ENCODE measurements around the gene SPRED1. TPM values are rescaled to one million over a fixed set of nuclear protein-coding genes. Genes with fewer than 3 reads are reported as not detected.

SPRED1 gene
- polyA plus RNA-seq, 1 experiment, result 15.1 TPM

GRCh38 chr15:38243278-38244055 is 9.2 kb upstream of the SPRED1 start:
- H3K9me3 ChIP-seq (ENCODE audit: control insufficient read depth, insufficient read depth, low read length), result no peaks in the 10 kb centered on the region
- H3K4me3 ChIP-seq (ENCODE audit: low read depth, low read length), result no peak overlapping the region
- POLR2A ChIA-PET, result no interaction called here

DNA sequence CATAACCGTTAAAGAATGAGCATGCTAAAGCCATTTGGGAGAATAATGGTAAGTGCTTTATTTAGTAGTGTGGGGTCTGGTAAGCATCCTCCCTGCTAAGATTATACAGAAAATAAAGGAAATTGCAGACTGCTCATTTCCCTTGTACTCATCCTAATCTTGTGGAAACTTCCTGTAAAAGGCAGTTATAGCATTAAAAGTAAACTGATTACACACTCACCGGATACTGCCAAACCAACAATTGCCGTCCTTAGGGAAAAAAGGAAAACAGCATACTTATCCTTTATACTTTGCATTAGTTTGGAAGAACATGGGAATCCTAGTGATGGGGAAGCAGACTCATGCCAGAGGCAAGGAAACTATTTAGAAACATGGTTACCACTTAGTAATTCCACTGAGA is 5.3 kb upstream of the SPRED1 start:
- ChIA-PET CTCF (no interaction called here), POLR2A (no interaction called here)
- H3K4me3 ChIP-seq (ENCODE audit: low read depth, low read length), result no peak overlapping the region
- no peak for TF ChIP-seq CTCF (IDR thresholded peaks at IDR 0.05; ENCODE audit: low read depth, low read length)
- no peaks in the 10 kb centered on the region for H3K27me3 ChIP-seq (ENCODE audit: control insufficient read depth, insufficient read depth, low read length)
- H3K9me3 ChIP-seq (ENCODE audit: control insufficient read depth, insufficient read depth, low read length), result no peaks in the 10 kb centered on the region
- H3K27ac ChIP-seq (ENCODE audit: low read depth, low read length), result no peak overlapping the region
- DNase-seq (ENCODE audit: low read depth, low spot score), result no peak

More at GRCh38 chr15:38243278-38244055, 9.2 kb upstream of the SPRED1 start:
- H3K27ac ChIP-seq (ENCODE audit: low read depth, low read length), result no peak overlapping the region
- no peaks in the 10 kb centered on the region for H3K27me3 ChIP-seq (ENCODE audit: control insufficient read depth, insufficient read depth, low read length)
- no peak for DNase-seq (ENCODE audit: low read depth, low spot score)
- TF ChIP-seq CTCF (IDR thresholded peaks at IDR 0.05; ENCODE audit: low read depth, low read length), result no peak
- CTCF ChIA-PET, result no interaction called here

- peak overlapping the region; percentile 93 for H3K4me3 ChIP-seq (ENCODE audit: low read depth, low read length)
- peak overlapping the region; percentile 33 for H3K27ac ChIP-seq (ENCODE audit: low read depth, low read length)
- no peaks in the 10 kb centered on the region for H3K27me3 ChIP-seq (ENCODE audit: control insufficient read depth, insufficient read depth, low read length)
- H3K9me3 ChIP-seq (ENCODE audit: control insufficient read depth, insufficient read depth, low read length), result no peaks in the 10 kb centered on the region; the same call in 1 of the 2 replicates
- CTCF ChIA-PET, result interaction anchor here (0.8 to 3.9 kb wide), 3 partner anchors 95 to 258 kb away, joined by 3 to 20 read pairs (median 7); no protein-coding TSS in a partner anchor
- no peak for DNase-seq (ENCODE audit: low read depth, low spot score)
- no peak for TF ChIP-seq CTCF (IDR thresholded peaks at IDR 0.05; ENCODE audit: low read depth, low read length)
- POLR2A ChIA-PET, result interaction anchor here (0.5 to 2.3 kb wide), 6 partner anchors 13 to 1145 kb away, joined by 3 to 11 read pairs (median 3); no protein-coding TSS in a partner anchor
Observed at GRCh38 chr15:38253351-38253781, 730 bp downstream of the SPRED1 start.

GRCh38 chr15:38254051-38254883 is 1.6 kb downstream of the SPRED1 start:
- POLR2A ChIA-PET, result interaction anchor here (0.5 to 1.4 kb wide), 4 partner anchors 84 to 185 kb away, joined by 3 to 7 read pairs (median 4); no protein-coding TSS in a partner anchor
- TF ChIP-seq CTCF (IDR thresholded peaks at IDR 0.05; ENCODE audit: low read depth, low read length), result no peak
- no peak overlapping the region for H3K27ac ChIP-seq (ENCODE audit: low read depth, low read length)
- CTCF ChIA-PET, result interaction anchor here (0.8 to 3.9 kb wide), 4 partner anchors 94 to 259 kb away, joined by 3 to 20 read pairs (median 6); no protein-coding TSS in a partner anchor
- H3K9me3 ChIP-seq (ENCODE audit: control insufficient read depth, insufficient read depth, low read length), result no peaks in the 10 kb centered on the region; the same call in 1 of the 2 replicates
- no peak for DNase-seq (ENCODE audit: low read depth, low spot score)
- H3K4me3 ChIP-seq (ENCODE audit: low read depth, low read length), result peak overlapping the region; percentile 93
- H3K27me3 ChIP-seq (ENCODE audit: control insufficient read depth, insufficient read depth, low read length), result no peaks in the 10 kb centered on the region

Data from AG04450 (cell line).